ENCODE measurements around the gene KCNQ2.

KCNQ2 gene

DNA sequence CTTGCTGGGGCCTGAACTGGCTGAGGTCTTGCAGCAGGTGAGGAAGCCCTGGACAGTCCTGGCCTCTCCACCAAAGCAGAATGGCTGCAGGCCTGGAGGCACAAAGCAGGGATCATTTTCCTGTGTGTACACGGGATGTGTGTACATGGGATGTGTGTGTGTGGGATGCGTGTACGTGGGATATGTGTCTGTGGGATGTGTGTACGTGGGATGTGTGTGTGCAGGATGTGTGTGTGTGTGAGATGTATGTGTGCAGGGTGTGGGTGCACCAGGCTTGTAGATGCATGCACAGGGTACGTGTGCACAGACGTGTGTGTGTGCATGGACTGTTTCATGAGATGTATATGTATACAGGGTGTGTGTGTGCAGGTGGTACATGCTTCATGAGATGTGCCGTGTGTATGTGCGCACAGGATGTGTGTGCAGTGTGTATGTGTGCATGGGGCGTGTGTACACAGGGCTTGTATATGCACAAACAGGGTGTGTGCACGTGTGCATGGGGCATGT lies 103.4 kb downstream of the KCNQ2 start:
- DNase-seq (ENCODE audit: low spot score): no peak

DNA sequence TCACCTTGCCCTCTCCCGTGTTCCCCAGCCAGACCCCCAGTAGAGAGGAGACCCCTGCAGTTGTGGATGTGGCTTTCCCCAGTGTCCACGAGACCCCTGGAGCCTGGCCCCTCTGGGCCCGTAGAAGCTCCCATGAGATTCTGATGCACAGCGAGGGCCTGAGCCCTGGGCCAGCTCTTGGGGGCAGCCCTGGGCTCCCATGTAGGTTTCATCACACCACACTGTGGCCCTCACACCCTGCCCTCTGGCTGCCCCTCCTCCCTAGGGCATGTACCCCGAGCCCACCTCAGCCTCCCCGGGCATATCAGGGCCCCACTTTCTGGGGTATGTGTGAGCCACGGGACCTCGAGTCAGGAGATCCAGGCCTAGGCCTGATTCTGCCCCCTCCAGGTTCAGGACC lies 104.3 kb downstream of the KCNQ2 start:
- no peak for DNase-seq (ENCODE audit: low spot score)

DNA sequence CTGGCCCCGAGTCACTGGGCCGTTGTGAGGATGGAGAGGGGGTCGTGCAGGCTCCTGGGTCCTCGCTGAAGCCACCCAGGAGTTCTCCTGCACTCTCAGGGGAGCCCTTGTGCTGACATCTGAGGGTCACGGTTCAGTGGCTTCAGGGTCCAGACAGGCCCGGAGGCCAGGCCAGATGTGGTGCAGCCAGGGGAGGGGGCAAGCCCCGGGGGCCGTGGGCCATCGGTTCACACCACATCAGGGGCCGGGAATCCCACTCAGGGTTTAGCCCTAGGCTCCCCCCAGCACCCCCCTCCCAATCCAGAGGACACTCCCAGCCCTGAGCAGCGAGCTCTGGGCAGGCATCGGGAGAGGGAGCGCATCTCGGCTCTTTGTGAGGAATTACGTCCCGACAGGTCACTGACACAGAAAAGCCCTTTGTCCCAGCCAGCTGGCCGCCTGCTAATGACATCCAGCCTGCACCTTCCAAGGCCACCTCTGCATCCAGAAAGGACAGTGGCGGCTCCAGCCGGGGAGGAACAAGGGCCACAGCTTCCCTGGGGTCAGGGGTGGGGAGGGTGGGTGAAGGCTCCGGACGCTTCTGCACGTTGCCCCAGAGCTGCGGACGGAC lies 104.9 kb downstream of the KCNQ2 start:
- no peak for DNase-seq (ENCODE audit: low spot score)

DNA sequence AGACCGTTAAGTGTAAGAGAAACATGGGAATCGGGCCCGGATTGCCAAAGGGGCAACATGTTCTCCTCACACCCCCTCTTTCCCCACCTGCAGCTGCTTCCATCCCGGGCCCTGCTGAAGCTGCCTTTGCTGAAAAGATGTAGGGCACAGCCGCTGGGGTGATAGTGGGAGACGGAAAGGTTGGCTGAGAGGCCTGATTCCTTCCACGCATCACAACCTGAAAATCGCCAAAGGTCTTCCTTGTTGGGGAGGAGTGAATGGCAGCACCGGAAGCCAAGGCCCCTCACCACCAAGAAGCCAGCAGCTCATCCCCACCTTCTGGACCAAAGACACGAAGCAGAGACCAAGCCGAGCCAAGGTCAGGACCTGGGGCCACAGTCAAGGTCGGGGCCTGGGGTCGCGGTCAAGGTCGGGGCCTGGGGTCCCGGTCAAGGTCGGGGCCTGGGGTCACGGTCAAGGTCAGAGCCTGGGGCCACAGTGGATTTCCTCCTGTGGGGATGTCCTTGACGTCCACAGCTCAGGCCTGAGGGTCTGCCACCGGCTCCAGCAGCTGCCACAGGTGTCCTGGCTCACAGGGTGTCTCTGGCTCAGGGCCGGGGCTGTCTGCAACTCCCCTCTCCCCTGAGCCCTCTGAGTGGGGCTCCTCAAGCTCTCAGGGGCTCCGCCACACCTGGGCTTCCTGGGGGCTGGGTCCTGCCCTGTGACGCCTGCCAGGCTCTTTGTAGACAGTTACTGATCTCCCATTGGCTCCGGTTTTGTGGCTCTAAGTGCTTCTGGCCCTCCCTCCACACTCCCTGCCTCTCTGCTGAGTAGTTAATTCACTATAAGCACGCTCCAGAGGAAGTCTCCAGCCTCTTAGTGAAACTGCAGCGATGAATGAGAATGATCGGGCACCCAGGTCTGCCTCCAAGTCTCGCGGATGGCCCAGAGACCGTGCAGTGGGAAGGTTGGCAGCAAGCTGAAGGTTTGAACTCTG lies 105.8 kb downstream of the KCNQ2 start:
- DNase-seq (ENCODE audit: low spot score): no peak

DNA sequence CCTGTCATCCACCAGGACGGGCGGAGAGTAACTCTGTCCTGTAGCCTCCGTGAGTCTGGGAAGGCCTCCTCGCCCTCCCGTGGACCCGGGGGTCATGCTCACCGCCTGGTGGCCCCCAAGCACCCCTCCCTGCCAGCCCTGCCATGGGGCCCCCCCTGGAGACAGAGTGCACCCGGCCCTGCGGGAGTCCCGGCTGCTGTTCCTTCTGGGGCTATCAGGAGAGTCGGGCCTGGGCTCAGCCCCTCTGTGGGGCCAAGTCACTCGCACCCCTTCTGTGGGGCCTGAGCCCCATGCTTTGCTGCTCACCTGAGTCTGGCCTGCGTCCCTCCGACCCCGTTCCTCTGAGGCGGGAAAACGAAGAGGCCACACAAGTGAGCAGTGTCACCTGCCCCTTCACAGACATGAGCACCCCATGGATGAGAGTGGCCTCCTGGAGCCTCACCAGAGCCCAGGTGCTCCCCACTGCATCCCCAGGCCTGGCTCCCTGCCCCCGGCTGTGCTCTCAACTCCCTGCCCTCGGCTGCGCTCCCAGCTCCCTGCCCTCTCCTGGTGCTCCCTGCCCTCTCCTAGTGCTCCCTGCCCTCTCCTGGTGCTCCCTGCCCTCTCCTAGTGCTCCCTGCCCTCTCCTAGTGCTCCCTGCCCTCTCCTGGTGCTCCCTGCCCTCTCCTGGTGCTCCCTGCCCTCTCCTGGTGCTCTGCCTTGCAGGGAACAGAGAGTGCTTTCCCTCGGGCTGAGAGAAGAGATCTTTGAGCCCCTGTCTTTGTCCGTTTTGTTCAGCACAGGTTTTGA lies 106.7 kb downstream of the KCNQ2 start:
- DNase-seq (ENCODE audit: low spot score): no peak

DNA sequence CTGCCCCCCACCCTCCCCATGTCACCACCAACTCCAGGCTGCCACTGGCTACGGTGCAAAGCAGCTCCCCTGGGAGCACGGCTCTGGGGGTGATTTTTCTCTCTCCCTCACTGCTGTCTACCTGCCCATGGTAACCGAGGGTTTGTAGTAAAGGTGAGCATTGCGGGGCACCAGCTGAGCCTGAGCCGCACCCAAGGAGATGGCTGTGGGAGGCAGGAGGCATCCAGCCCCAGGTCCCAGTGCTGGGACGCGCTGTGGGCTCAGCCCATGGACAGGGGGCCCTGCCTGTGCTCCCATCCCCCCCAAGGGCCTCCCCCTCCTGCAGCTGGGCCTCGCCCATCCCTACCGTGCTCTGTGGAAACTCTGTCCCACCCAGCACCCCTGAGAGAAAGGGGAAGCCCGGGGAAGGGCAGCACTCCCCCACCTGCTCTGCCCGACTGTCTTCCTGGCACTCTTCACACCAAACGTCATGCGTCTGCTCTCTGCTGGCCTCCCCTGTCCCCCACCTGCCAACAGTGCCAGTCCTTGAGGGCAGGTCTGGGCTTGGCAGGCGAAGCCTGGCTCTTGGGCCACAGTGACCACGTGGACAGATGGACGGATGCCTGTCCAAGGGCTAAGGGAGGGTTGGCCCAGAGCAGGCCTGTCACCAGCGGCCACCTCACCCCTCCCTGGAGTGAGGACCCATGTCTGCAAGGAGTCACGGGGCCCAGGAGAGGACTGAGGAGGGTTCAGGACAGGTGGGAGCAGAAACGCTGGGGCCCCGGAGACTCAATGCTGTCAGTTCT lies 107.5 kb downstream of the KCNQ2 start:
- DNase-seq (ENCODE audit: low spot score): no peak

DNA sequence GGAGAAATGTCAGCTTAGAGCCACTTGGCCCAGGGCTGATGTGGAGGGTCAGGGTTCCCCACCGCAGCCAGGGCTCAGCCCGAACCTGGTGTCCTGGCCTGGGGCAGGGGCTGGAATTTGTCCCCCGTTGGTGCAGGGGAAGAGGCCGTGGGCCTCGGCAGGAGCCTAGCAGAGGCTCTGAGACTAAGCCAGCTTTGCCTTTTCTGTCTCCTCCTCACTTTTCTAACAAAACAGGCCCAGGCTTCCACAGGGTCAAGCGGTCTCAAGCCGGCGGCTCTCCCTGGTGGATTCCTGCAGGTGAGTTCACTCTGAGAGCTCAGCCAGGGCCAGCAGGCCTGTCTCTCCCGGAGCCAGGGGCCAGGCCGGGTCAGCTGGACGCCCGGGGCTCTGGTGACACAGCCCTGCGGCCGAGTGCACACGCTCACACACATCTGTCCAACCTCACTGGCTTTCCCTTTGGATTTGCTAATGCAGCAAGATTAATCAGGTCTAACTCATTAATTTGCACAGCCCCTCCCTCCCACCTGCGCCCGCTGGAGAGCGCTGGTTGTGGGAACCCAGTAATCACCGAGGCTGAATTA lies 108.4 kb downstream of the KCNQ2 start:
- no peak for DNase-seq (ENCODE audit: low spot score)

DNA sequence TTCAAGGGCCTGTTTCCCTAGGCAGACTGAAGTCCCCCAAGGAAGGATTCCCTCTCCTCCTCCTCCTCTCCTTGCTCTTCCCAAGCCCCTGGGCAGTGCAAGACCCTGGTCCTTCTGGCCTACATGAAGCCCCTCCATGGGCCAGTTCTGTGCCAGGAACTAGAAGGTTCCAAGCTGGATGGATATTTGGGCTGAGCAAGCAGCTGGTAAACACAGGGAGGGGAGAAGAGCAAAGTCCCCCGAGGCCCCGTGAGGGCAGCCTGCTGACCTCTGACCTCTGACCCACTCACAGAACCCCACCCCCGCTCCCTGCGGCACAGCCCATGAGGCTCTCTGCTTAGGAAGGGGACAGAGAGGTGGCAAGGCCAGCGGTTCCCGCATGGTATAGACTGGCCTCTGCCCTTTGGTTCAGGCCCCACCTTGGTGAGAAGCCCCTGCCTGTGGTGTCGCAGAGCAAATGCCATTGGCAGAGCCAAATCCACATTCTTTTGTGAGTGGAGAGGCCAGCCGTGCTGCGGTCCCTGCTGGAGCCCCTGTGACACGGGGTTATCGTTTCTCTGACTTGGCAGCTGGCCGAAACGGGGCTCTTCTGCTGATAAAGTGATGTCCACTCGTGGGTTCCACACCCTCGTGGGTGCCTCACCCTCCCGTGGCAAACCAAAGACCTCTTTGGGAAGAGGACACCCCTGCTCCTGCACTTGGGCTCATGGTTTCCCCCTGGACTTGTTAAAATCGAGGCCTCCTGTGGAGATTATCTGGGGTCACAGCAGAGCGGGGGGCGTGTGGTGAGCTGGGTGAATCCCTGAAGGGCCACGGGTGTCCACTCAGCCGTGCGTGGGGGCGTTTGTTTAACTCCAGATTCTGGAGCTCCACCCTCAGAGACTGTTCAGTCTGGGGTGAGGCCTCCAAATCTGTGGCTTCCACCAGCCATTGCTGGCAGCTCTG lies 109.2 kb downstream of the KCNQ2 start:
- no peak for DNase-seq (ENCODE audit: low spot score)

DNA sequence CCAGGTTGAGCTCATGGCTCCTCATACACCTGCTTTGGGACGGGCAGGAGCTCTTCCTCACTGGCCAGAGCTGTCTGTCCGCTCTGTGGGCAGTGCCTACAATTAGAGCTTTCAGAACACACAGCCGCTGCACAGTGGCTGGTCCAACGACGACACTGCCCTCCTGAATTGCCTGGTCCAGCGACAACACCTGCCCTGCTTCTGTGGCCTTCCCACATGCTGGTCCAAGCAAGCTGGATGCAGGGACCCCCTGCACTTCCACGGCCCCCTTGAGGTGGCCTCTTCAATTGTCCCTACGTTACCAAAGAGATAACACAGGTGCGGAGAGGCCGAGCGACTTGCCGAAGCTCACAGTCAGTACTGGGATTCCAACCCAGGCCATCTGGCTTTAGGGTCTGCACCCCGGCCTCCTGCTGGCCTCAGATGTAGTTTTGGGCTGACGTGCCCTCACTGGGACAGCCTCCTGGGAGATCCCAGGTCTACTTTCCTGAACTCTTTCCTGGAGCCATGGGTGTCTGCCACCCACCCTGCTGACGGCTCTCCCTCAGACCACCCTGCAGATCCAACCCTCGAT lies 109.9 kb downstream of the KCNQ2 start:
- no peak for DNase-seq (ENCODE audit: low spot score)

DNA sequence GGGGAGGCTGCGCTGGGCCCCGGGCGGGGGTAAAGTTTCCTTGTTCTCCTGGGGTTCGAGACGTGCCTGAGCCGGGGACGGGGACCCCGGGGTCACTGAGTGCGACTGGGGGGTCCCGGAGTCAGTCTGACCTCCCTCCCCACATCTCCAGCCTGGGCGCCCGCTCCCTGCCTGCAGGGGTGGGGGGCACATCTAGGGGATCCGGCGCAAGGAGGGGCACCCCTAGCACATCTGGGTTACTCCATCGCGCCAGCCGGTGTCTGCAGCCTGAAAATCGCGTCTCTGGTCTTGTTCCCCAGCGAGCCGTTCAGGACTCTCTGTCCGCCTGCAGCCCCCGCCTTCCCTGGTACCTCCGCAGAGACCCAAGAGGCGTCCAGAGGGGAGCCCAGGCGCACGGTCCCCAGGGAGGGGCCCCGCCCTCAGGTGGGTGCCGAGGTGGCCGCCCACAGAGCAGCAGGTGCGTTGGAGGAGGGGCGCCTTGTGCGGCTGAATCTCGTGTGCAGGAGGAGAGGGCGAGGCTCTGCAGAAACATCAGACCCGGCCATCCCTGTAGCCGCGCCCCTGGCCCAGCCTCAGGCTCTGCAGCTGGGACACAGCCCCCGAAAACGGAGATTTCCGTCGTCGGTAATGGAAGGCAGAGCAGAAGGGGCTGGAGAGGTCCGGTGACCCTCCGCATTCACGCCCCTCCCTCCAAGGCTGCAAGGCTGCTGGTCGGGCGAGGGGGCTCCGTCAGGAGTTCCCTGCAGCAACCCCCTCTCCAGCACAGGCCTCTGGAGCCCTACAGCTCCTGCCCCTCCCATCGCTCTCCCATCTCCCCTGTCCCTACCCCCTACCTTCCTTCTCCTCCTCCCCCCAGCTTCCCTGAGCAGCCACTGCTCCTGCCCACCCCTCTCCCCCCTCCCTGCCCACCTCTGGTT lies 110.7 kb downstream of the KCNQ2 start:
- no peak for DNase-seq (ENCODE audit: low spot score)

DNA sequence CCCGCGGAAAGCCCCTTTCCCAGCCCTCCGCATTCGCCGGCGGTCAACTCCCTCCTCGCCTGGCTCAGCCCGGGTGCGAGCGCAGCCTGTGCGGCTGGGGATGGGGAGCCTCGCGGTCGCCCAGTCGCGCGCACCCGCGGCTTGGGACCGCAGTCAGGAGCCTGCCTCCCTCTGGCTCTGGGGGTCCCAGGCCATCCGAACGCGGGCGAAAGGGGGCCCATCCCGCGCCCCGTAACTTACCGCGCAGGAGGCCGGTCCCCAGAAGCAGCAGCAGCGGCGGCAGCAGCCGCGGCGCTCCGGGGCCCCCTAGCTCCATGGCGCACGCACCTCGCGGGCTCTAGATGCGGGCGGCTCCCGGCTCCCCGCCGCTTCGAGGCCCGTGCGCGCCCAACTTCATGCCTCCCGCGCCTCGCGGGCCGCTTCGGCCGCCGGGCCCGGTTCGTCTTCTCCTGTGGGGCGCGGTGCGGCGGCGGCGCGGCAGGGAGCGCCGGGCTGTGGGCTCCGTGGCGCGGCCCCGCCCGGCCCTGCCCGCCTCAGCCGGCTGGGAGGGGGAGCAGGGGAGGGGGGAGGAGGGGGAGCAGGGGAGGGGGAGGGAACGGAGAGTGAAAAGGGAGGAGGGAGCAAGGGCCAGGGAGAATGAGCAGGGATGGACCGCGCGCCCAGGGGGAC lies 111.5 kb downstream of the KCNQ2 start, which contains the start of gene CHRNA4:
TSS of gene CHRNA4 (minus strand) at position 500 of the 669 bp plus-strand sequence. CDS start at position 316, 184 bp downstream.
- DNase-seq (ENCODE audit: low spot score): no peak

DNA sequence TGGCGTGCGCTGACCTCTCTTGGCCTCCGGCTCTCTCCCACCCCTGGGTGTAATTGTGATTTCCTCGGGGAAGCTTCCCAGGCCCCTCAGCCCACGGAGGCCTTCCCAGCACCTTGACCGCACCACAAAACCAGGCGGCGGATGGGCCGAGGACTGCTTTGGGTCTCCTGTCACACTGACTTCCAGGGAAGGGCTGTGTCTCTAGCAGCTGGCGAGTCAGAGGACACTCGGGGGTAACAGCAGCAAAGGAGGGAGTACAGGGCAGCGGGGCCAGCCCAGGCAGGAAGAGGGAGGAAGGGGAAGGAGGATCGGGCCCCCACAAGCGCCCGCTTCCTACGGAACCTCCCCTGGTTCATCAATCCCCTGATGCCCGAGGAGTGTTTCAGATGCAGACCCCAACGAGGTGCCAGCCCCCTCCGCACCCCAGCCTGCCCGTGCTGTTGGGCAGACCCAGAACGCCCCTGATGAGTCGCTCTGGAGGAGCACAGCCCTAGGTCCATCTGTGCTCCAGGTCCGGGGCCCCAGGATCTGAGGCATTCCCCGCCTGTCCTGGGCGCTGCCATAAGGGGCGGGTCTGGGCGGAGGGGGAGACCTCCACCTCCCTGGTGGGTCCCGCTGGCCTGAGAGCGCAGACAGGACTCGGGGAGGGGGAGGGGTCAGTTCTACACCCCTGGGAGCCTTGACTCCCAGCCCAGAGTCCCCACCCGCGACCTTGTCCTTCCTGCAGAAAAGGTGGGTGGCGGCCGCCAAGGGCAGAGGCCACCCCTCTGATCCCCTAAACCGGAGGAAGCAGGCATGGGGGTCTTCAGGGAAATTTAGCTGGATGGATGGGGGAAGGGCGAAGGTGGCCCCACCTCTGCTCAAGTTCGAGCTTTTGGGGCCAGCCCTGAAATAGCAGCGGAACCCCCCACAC lies 112.3 kb downstream of the KCNQ2 start:
- no peak for DNase-seq (ENCODE audit: low spot score)

DNA sequence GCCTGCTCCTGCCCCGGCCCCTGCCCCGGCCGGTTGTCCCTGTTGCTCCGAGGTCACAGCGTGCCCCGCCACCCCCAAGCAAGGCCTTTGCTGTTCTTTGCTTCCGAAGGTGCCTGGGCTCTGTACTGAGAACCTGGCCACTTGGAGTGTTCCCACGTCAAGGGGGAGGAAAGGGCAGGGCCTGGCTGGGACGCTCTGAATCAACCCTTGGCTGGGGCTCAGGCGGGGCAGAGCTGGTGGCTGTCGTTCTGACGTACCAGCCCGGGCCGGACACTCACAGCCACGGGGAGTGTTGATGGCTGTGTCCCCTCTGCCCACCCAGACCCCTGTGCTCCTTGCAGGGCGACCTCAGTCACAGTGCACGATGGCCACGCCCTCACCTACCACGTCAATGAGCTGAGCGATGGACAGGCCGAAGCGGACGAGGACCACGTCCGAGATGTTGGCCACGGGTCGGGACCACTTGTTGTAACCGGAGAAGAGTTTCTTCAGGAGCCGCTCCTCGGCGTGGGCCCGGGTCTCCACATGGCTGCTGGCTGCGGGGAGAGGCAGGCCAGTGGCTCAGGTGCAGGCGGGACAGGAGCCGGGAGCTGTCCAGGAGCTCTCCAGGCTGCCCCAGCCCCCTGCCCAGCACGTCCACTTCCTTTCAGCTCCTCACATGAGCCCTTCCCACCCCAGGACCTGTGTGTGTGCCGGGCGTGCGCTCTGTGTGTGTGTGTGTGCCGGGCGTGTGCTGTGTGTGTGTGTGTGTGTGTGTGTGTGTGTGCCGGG lies 113.1 kb downstream of the KCNQ2 start:
- no peak for DNase-seq (ENCODE audit: low spot score)

DNA sequence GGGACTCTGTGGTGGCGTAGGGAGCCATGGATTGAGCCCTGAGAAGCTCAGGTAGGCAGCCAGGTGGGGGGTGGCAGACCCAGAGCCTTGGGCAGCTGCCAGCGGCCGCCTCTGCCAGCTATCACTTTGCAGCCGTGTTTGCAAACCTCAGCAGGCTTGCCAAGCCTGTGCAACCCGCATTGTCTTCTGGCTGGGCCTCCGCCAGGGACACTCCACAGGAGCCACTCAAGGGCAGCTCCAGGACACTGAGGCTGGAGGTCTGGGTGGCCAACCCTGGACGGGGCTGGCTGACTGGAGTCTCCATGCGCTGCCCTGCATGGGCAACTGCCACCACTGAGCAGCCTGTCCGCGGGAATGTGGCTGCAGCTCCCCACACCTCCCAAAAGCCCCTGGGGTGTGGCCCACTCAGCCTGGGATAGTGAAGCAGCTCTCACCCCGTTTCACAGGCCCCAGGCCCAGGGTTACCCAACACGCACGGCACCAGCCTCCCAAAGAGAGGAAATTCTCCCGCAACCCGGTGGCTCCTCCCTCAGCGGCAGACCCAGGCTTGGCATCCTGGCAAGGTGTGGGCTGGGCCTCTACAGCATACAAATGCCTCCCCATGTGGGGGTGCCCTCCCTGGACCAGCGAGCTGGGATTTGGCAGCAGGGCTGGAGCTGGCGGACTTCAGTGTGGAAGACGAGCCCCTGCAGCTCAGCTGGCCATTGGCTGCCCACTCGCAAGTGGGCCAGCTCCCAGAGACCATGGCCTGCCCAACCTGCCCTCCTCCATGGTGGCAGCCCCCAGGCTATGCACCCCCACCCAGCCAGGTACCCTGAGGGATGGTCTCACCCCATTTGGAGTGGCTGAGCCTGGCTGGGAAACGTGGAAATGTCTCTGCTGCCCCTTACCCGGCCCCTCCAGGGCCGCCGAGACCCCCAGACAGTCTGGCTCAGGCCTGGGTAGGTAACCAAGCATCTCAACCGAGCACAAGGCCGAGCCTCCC lies 114.2 kb downstream of the KCNQ2 start:
- DNase-seq (ENCODE audit: low spot score): no peak
